SU-DHL-6 (cell line): ENCODE results near the gene RASL11A.

Experiments used
- H2AFZ ChIP-seq: fragments of 200-600 bp; sonication (generic); 2 replicates; pipeline ENCODE4 v1.6.1; 2014; ENCODE audit warnings: low read depth, mild to moderate bottlenecking, moderate library complexity, mixed read lengths, antibody characterized with exemption, low read length; ENCODE audit not compliant: severe bottlenecking
- H3F3A ChIP-seq: fragments of 200-600 bp; shearing (Covaris generic); 2 replicates; pipeline ENCODE4 v1.6.0; 2016; ENCODE audit warnings: antibody characterized with exemption, mild to moderate bottlenecking; ENCODE audit not compliant: insufficient read depth
- H3K27ac ChIP-seq: fragments of 200-600 bp; sonication (generic); 2 replicates; pipeline ENCODE4 v1.5.1; 2016; ENCODE audit warnings: low read depth, mild to moderate bottlenecking, low read length, moderate library complexity, mixed read lengths
- H3K27me3 ChIP-seq: fragments of 200-600 bp; sonication (generic), shearing (Covaris generic); 2 replicates; pipeline ENCODE4 v1.6.0; 2014; ENCODE audit warnings: mild to moderate bottlenecking, low read length
- H3K36me3 ChIP-seq: fragments of 200-600 bp; sonication (generic); 2 replicates; pipeline ENCODE4 v1.6.1; 2014; ENCODE audit warnings: mild to moderate bottlenecking, low read length, mixed read lengths
- H3K4me2 ChIP-seq: fragments of 300-600, 200-600 bp; shearing (Covaris generic), sonication (generic); 2 replicates; pipeline ENCODE4 v1.6.0; 2014; ENCODE audit warnings: low read length, low read depth, mild to moderate bottlenecking; ENCODE audit not compliant: poor library complexity, severe bottlenecking
- H3K4me3 ChIP-seq: fragments of 200-600 bp; sonication (generic); 2 replicates; pipeline ENCODE4 v1.5.1; 2014; ENCODE audit warnings: antibody characterized with exemption, low read length, mild to moderate bottlenecking, mixed read lengths; ENCODE audit not compliant: insufficient read depth, poor library complexity, severe bottlenecking
- H3K79me2 ChIP-seq: fragments of 200-600 bp; sonication (generic); 2 replicates; pipeline ENCODE4 v1.6.1; 2014; ENCODE audit warnings: mild to moderate bottlenecking, low read length, moderate library complexity; ENCODE audit not compliant: insufficient read depth
- H3K9ac ChIP-seq: fragments of 200-600 bp; sonication (generic); 2 replicates; pipeline ENCODE4 v1.7.0; 2014; ENCODE audit warnings: mild to moderate bottlenecking, low read length
- H3K9me2 ChIP-seq: fragments of 200-600 bp; sonication (generic); replicated peaks from 2 replicates; pipeline ENCODE4 v1.6.1; 2014; ENCODE audit warnings: low read length; ENCODE audit not compliant: insufficient read depth
- H3K9me3 ChIP-seq: fragments of 200-600 bp; sonication (generic); 2 replicates; pipeline ENCODE4 v1.6.1; 2014; ENCODE audit warnings: low read length, mixed read lengths; ENCODE audit not compliant: insufficient read depth
- H4K20me1 ChIP-seq: fragments of 200-600 bp; sonication (generic); 2 replicates; pipeline ENCODE4 v1.6.1; 2014; ENCODE audit warnings: low read depth, mild to moderate bottlenecking, antibody characterized with exemption, low read length, moderate library complexity, mixed read lengths
- EZH2phosphoT487 ChIP-seq: fragments of 200-600 bp; sonication (generic), shearing (Covaris generic); conservative IDR thresholded peaks from 2 replicates; pipeline ENCODE4 v1.6.1; 2018; ENCODE audit warnings: mild to moderate bottlenecking, antibody characterized with exemption, low read length, moderate library complexity, mixed read lengths
- TF ChIP-seq, protein P1 (sequence below): fragments of 200-600 bp; sonication (generic); IDR thresholded peaks from one replicate; pipeline ENCODE4 v1.5.1; 2017; ENCODE audit warnings: antibody characterized with exemption, mild to moderate bottlenecking, low read length, moderate library complexity; ENCODE audit not compliant: insufficient read depth, poor library complexity, severe bottlenecking

Gene RASL11A

DNA sequence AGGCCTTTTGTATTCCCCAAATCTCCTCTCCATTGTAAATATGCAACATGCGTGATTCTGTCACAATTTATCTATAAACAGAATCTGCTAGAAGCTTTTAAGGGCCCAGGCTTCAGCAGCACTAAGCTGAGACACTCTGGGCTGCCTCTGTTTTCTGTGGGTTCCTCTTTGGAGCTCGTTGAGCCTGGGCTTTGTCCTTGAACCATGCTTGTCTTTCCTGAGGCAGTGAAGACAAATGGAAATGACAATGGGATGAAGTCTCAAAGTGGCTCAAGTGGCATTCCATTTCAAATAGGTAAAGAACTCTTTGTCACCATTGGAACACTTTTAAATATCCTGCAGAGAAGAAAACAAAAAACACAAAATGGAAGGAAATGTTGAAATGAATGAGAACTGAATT lies 40.3 kb downstream of the RASL11A start:
- Histone ChIP-seq H3K4me3 (no peak overlapping the region), H3K27ac (no peak overlapping the region), H2AFZ (no peak overlapping the region), H3K79me2 (no peaks in the 10 kb centered on the region), H3K4me2 (no peak overlapping the region), H3K36me3 (no peaks in the 10 kb centered on the region), H3K27me3 (no peaks in the 10 kb centered on the region), H3K9me3 (no peaks in the 10 kb centered on the region), H3K9ac (no peak overlapping the region), H3F3A (no peaks in the 10 kb centered on the region), H4K20me1 (no peaks in the 10 kb centered on the region), H3K9me2 (no peaks in the 10 kb centered on the region)
- TF ChIP-seq, protein P1, sequence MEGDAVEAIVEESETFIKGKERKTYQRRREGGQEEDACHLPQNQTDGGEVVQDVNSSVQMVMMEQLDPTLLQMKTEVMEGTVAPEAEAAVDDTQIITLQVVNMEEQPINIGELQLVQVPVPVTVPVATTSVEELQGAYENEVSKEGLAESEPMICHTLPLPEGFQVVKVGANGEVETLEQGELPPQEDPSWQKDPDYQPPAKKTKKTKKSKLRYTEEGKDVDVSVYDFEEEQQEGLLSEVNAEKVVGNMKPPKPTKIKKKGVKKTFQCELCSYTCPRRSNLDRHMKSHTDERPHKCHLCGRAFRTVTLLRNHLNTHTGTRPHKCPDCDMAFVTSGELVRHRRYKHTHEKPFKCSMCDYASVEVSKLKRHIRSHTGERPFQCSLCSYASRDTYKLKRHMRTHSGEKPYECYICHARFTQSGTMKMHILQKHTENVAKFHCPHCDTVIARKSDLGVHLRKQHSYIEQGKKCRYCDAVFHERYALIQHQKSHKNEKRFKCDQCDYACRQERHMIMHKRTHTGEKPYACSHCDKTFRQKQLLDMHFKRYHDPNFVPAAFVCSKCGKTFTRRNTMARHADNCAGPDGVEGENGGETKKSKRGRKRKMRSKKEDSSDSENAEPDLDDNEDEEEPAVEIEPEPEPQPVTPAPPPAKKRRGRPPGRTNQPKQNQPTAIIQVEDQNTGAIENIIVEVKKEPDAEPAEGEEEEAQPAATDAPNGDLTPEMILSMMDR = no peak
- TF ChIP-seq EZH2phosphoT487 = no peak

DNA sequence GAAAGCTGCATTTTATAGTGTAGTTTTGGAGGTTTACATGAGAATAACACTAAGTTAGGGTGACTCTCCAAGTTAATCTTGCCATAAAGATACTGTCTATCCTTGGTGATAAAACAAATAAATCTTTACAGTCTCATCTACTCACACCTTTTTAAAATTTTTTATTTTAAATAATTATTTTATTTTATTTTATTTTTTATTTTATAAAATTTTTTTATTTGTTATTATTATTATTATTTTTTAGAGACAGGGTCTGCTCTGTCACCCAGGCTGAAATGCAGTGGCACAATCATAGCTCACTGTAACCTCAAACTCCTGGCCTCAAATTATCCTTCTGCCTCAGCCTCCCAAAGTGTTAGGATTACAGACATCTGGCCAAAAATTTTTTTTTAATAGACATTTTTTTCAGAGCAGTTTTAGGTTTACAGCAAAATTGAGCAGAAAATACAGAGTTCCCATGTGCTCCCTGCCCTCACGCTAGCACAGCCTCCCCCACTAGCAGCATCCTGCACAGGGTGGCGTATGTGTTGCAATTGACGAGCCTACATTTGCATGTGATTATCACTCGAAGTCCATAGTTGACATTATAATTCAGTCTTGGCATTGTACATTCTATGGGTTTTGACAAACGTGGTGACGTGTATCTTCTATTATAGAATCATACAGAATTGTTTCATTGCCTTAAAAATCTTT lies 41.0 kb downstream of the RASL11A start:
- Histone ChIP-seq H3K4me3 (no peak overlapping the region), H3K36me3 (no peaks in the 10 kb centered on the region), H3K27ac (no peak overlapping the region), H4K20me1 (no peaks in the 10 kb centered on the region), H3K27me3 (no peaks in the 10 kb centered on the region), H3K9ac (no peak overlapping the region), H3K9me2 (no peaks in the 10 kb centered on the region), H3K4me2 (no peak overlapping the region), H3F3A (no peaks in the 10 kb centered on the region), H3K79me2 (no peaks in the 10 kb centered on the region), H3K9me3 (no peaks in the 10 kb centered on the region), H2AFZ (no peak overlapping the region)
- TF ChIP-seq, protein P1 = no peak
- no peak for TF ChIP-seq EZH2phosphoT487

DNA sequence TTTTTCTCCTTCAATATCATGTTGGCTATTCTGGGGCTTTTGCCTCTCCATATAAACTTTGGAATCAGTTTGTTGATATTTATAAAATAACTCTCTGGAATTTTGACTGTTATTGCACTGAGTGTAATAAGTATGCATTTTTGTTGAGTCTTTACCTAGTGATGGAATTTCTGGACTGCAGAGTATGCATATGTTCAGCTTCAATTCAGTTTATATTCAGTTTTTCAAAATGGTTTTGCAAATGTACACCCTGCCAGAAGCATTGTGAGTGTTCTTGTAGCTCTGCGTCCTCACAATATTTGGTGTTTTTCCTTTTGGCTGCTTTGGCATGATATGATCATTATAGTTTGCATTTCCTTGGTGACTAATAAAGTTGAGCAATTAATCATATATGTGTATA lies 43.1 kb downstream of the RASL11A start:
- H3K79me2 ChIP-seq = no peaks in the 10 kb centered on the region
- H4K20me1 ChIP-seq = no peaks in the 10 kb centered on the region
- H3K9me3 ChIP-seq = no peaks in the 10 kb centered on the region
- H3F3A ChIP-seq = no peaks in the 10 kb centered on the region
- H3K4me2 ChIP-seq = no peak overlapping the region
- no peak overlapping the region for H3K9ac ChIP-seq
- H3K27ac ChIP-seq = no peak overlapping the region
- no peaks in the 10 kb centered on the region for H3K27me3 ChIP-seq
- no peaks in the 10 kb centered on the region for H3K9me2 ChIP-seq
- H3K36me3 ChIP-seq = no peaks in the 10 kb centered on the region
- no peak overlapping the region for H3K4me3 ChIP-seq
- no peak for TF ChIP-seq EZH2phosphoT487
- TF ChIP-seq, protein P1 = no peak
- no peak overlapping the region for H2AFZ ChIP-seq
